ENCODE measurements around the gene PPT1. TPM values are rescaled to one million over a fixed set of nuclear protein-coding genes. Genes with fewer than 3 reads are reported as not detected.
A peak's percentile ranks its signal among the peaks of the same experiment; 100 is the strongest.

The PPT1 gene
- total RNA-seq: 58.7 TPM

DNA sequence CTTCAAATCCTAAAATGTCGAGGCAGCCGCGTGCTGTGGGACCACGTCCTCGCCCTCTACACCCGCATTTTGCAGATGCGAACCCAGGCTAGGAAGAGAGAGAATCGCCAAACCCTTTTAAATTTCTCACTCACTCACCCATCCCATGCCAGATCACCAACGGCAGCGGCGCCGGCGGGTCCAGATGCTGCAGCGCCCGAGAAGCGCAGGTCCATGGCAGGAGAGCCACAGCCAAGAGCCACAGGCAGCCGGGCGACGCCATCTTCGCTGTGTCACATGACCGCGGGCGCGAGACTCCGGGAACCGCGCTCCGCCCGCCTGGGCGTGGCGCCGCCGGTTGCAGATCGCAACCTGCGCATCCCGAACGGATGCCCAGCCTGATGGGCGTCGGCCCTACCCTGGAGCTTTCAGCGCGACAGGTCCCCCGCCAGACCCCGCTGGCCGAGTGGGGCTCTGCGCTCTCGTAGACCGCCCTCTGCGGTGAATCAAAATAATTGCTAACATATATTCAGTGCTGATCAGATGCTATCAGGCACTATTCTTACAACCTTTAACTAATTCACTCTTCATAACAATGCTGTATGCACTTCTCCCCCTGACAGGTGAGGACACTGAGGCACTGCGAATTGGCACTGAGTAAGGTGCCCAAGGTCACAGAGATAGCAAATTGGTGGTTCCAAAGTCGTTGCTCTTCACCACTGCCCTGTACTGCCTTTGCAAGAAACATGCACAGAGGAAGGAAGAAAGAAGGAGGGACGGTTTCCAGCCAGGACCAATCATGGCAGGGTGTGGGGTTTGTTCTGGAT lies at the start of gene PPT1:
Gene PPT1 (minus strand): TSS at position 276 of the 806 bp plus-strand sequence. CDS start 14 bp downstream, at position 262.
- H3K4me1 ChIP-seq: peaks cover 17% of the 10 kb centered on the region
- no peaks in the 10 kb centered on the region for H3K27me3 ChIP-seq
- no peak for DNase-seq (ENCODE audit: extremely low spot score in 2 of 2)
- H3K4me3 ChIP-seq: peak within 1 kb of the TSS; percentile 66 to 79
- H3K36me3 ChIP-seq: no peaks in the 10 kb centered on the region
- intact Hi-C loops (cut with DNase I): no loop called here
- H3K27ac ChIP-seq: peak within 1 kb of the TSS; percentile 57
- H3K9me3 ChIP-seq: no peaks in the 10 kb centered on the region
- peak; percentile 78 to 82 for TF ChIP-seq POLR2AphosphoS5 (IDR thresholded peaks at IDR 0.05; ENCODE audit: insufficient read depth in 1 of 2, low read depth in 1 of 2)
- TF ChIP-seq POLR2A (IDR thresholded peaks at IDR 0.05): no peak

DNA sequence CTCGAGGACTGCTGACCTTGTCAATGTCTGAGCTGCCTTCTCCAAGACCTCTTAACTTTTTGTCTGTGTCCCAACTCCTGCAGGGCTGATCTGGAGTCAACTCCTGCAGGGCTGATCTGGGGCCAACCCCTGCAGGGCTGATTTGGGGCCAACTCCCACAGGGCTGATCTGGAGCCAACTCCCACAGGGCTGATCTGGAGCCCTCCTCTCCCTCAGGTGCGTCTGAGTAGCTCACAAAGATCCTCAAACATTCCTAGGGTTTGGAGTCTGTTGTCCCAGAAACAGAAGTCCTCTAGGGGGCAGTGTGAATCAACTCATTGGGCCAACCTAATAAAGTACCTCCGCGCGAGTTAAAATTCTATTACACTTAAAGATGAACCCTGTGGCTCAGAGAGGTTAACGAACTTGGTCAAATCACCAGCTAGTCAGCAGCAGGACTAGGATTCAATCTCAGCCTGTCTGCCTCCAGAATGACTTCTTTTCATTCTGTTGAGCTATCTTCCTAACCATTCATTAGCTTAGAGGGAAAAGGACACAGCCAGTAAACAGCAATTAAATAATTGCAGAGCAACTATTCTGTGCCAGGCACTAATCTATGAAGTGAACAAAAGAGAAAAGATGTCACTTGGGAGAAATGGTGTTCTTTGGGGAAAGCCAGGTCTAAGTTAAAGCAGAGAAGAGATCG lies 47.0 kb upstream of the PPT1 start:
- no peak for DNase-seq (ENCODE audit: extremely low spot score in 2 of 2)
- no peaks in the 10 kb centered on the region for H3K9me3 ChIP-seq
- no peak overlapping the region for H3K4me3 ChIP-seq
- no peaks in the 10 kb centered on the region for H3K4me1 ChIP-seq
- TF ChIP-seq POLR2A (IDR thresholded peaks at IDR 0.05) (no peak), CTCF (IDR thresholded peaks at IDR 0.05) (peak; percentile 62 to 72 (median 62))
- no peak overlapping the region for H3K27ac ChIP-seq
- intact Hi-C loops (cut with DNase I): loop anchor here (2.0 to 10.0 kb wide), 2 partner anchors 193 to 261 kb away; no protein-coding TSS in a partner anchor
- no peaks in the 10 kb centered on the region for H3K36me3 ChIP-seq
- H3K27me3 ChIP-seq: no peaks in the 10 kb centered on the region

DNA sequence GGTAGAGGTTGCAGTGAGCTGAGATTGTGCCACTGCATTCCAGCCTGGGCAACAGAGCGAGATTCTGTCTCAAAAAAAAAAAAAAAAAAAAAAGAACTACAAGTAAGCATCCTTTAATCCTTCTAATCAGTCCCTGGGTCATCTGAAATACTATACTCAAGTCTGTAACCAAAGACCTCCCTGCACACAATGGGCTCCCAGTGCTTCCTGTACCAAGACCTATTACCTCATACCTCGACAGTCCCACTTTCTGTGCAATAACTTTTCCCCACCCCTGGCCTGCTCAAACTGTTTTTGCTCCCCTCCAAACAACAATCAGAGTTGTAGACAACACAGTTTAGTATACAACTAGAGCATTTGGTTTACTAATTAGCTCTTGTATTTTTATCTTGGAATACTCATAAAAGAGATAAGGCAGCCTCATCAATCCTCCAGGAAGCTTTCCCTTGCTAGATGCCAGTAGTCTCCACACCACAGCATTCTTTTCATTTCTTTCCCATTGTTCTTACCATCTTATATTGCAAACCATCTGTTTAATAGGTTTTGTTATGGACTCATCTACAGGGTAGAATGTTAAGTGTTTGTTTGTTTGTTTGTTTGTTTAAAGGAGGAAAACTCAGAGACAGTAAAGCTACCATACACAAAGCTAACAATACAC lies 45.0 kb upstream of the PPT1 start:
- TF ChIP-seq POLR2A (IDR thresholded peaks at IDR 0.05) (no peak), CTCF (IDR thresholded peaks at IDR 0.05) (no peak), POLR2AphosphoS5 (IDR thresholded peaks at IDR 0.05; ENCODE audit: insufficient read depth in 1 of 2, low read depth in 1 of 2) (no peak)
- H3K27me3 ChIP-seq: no peaks in the 10 kb centered on the region
- intact Hi-C loops (cut with DNase I): loop anchor here (10.0 kb wide), 1 partner anchor 263 kb away; no protein-coding TSS in a partner anchor
- no peaks in the 10 kb centered on the region for H3K9me3 ChIP-seq
- H3K4me3 ChIP-seq: no peak overlapping the region
- no peaks in the 10 kb centered on the region for H3K4me1 ChIP-seq
- no peak for DNase-seq (ENCODE audit: extremely low spot score in 2 of 2)
- H3K36me3 ChIP-seq: no peaks in the 10 kb centered on the region
- no peak overlapping the region for H3K27ac ChIP-seq

DNA sequence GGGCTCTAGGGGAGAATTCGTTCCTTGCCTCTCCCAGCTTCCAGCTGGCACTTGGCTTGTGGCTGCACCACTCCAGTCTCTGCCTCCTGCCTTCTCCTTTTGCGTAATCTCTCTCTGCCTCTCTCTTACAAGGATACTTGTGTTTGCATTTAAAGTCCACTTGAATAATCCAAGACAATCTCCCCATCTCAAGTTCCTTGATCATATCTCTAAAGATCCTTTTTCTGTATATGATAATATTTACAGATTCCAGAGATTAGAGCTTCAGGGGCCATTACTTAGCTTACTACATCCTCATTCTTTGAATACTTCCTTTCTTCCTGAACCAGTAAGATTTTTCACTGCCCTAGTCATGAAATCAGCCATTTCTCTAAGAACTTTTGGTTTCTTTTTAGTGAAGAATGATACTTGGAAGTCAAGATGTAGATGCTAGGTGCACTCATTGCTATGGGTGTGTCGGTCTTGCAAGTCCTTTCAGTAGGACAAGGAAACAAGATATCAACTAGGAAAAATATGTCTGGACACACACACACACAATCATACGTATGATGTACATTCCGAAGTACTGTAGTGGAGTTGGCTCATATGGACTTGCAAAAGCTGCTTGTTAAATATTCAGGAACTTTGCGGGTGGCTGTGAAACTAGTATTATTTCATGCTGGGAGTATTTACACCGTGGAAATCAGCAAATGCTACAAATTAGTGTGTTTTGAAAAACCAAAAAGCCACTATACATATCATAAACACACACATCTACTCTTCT lies 43.3 kb upstream of the PPT1 start:
- Histone ChIP-seq H3K36me3 (no peaks in the 10 kb centered on the region), H3K4me1 (no peaks in the 10 kb centered on the region), H3K27ac (no peak overlapping the region), H3K4me3 (no peak overlapping the region), H3K9me3 (no peaks in the 10 kb centered on the region), H3K27me3 (no peaks in the 10 kb centered on the region)
- intact Hi-C loops (cut with DNase I): loop anchor here (10.0 kb wide), 1 partner anchor 264 kb away; no protein-coding TSS in a partner anchor
- DNase-seq (ENCODE audit: extremely low spot score in 2 of 2): no peak
- TF ChIP-seq CTCF (IDR thresholded peaks at IDR 0.05) (no peak), POLR2AphosphoS5 (IDR thresholded peaks at IDR 0.05; ENCODE audit: insufficient read depth in 1 of 2, low read depth in 1 of 2) (no peak)

DNA sequence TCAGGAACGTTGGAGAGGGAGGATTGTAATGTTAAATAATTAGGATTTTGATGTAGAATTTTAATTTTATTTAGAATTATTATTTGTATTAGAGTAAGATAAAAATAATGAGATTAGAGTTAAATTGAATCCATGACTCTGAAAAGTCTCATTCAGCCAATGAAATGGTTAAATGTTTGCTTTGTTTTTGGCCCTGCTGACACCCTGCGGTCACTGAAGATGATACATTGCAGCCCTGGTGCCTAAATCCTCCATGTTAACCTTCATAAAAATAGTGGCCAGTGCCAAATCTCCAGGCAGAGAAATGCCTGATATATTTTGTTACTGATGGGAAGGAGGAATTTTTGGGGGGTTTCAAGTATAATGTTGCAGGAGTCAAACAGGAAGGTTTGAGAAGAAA lies 36.8 kb upstream of the PPT1 start:
- H3K4me3 ChIP-seq: no peak overlapping the region
- TF ChIP-seq CTCF (IDR thresholded peaks at IDR 0.05) (no peak), POLR2A (IDR thresholded peaks at IDR 0.05) (no peak), POLR2AphosphoS5 (IDR thresholded peaks at IDR 0.05; ENCODE audit: insufficient read depth in 1 of 2, low read depth in 1 of 2) (no peak)
- no peak for DNase-seq (ENCODE audit: extremely low spot score in 2 of 2)
- H3K36me3 ChIP-seq: no peaks in the 10 kb centered on the region
- H3K9me3 ChIP-seq: no peaks in the 10 kb centered on the region
- H3K27me3 ChIP-seq: no peaks in the 10 kb centered on the region
- intact Hi-C loops (cut with DNase I): no loop called here
- H3K27ac ChIP-seq: no peak overlapping the region
- no peaks in the 10 kb centered on the region for H3K4me1 ChIP-seq

All from vagina (tissue), 2 donors.